ENCODE measurements around the gene CHRNA5.

DNA sequence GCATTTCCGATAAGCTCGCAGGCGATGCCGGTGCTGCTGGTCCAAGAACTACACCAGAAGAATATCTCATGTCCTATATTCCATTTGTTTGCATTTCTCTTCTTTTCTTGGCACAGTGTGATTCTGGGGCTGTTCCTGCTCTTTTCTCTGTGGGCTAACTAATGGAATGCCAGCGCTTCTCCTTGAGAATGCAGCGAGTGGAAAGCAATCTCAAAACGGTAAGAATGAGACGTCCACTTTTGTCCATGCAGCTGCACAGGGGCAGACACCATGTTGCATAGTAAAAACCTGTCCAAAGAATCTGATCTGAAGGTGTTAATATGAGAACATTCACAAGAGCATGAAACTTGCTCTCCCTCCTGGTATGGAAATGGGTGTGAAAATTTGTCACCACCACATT is 62.0 kb downstream of the CHRNA5 start:
- TF ChIP-seq POLR2AphosphoS5 (IDR thresholded peaks at IDR 0.05) (no peak), POLR2A (IDR thresholded peaks at IDR 0.05) (no peak)
- TF ChIP-seq, protein P1, sequence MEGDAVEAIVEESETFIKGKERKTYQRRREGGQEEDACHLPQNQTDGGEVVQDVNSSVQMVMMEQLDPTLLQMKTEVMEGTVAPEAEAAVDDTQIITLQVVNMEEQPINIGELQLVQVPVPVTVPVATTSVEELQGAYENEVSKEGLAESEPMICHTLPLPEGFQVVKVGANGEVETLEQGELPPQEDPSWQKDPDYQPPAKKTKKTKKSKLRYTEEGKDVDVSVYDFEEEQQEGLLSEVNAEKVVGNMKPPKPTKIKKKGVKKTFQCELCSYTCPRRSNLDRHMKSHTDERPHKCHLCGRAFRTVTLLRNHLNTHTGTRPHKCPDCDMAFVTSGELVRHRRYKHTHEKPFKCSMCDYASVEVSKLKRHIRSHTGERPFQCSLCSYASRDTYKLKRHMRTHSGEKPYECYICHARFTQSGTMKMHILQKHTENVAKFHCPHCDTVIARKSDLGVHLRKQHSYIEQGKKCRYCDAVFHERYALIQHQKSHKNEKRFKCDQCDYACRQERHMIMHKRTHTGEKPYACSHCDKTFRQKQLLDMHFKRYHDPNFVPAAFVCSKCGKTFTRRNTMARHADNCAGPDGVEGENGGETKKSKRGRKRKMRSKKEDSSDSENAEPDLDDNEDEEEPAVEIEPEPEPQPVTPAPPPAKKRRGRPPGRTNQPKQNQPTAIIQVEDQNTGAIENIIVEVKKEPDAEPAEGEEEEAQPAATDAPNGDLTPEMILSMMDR (IDR thresholded peaks at IDR 0.05), result no peak
